CD14-positive monocyte (primary cell): ENCODE data around the gene CTNNBL1. TPM values are rescaled to one million over a fixed set of nuclear protein-coding genes. Genes with fewer than 3 reads are reported as not detected.
"Not testable (repeated sequence)": the region's sequence is repeated elsewhere in the genome, so short reads cannot be mapped to it uniquely, and the experiment has no call there.

Source experiments
- DNase-seq, 3 donors: peaks; one replicate each; pipeline ENCODE4 v3.0.0-alpha.2; 2011 to 2022
- H2AFZ ChIP-seq: 2 replicates; pipeline ENCODE4 v1.6.0; 2012; ENCODE audit warnings: mild to moderate bottlenecking, low read depth, low read length, inconsistent platforms; ENCODE audit not compliant: insufficient read depth, poor library complexity, severe bottlenecking
- H3K27ac ChIP-seq, 2 donors: 1 replicate in 1 of 2; 2 replicates in 1 of 2; pipeline ENCODE4 v1.5.1; 2012 to 2013; ENCODE audit warnings: low read length in 2 of 2, control low read depth in 1 of 2, inconsistent platforms in 1 of 2, low read depth in 1 of 2, mild to moderate bottlenecking in 1 of 2
- H3K27me3 ChIP-seq, 2 donors: one replicate each; pipeline versions ENCODE4 v1.6.0 to v1.6.1; 2011 to 2013; ENCODE audit warnings: low read length in 2 of 2; ENCODE audit not compliant: control insufficient read depth in 2 of 2, insufficient read depth in 2 of 2
- H3K36me3 ChIP-seq, 2 donors: replicated peaks in 1 of 2; 1 replicate in 1 of 2; 2 replicates in 1 of 2; pipeline versions ENCODE4 v1.5.1 to v1.6.1; 2012 to 2013; ENCODE audit warnings: low read length in 2 of 2, control low read depth in 1 of 2, inconsistent platforms in 1 of 2, mild to moderate bottlenecking in 1 of 2; ENCODE audit not compliant: insufficient read depth in 2 of 2, control insufficient read depth in 1 of 2
- H3K4me1 ChIP-seq, 2 donors: 1 replicate in 1 of 2; 2 replicates in 1 of 2; pipeline versions ENCODE4 v1.5.1 to v1.6.1; 2012 to 2013; ENCODE audit warnings: low read length in 2 of 2, control low read depth in 1 of 2, inconsistent platforms in 1 of 2, mild to moderate bottlenecking in 1 of 2, moderate library complexity in 1 of 2; ENCODE audit not compliant: insufficient read depth in 2 of 2, control insufficient read depth in 1 of 2
- H3K4me2 ChIP-seq: replicated peaks from 2 replicates; pipeline ENCODE3; 2012; ENCODE audit warnings: low read length, moderate library complexity, mild to moderate bottlenecking; ENCODE audit not compliant: poor library complexity, severe bottlenecking; ENCODE audit errors: extremely low read depth
- H3K4me3 ChIP-seq, 3 experiments: fragments of 200-600 bp in 1 of 3; sonication (generic) in 1 of 3; replicated peaks in 1 of 3; 1 replicate in 2 of 3; 2 replicates in 1 of 3; pipeline ENCODE4 v1.5.1; 2011 to 2013; ENCODE audit warnings: low read length in 3 of 3, mild to moderate bottlenecking in 3 of 3, control low read depth in 2 of 3, low read depth in 2 of 3, inconsistent platforms in 1 of 3, moderate library complexity in 1 of 3
- H3K79me2 ChIP-seq: 2 replicates; pipeline ENCODE4 v1.6.0; 2012; ENCODE audit warnings: mild to moderate bottlenecking, control low read depth, inconsistent platforms, low read length, moderate library complexity; ENCODE audit not compliant: insufficient read depth
- H3K9ac ChIP-seq: 2 replicates; pipeline ENCODE4 v1.6.0; 2017; ENCODE audit warnings: low read length, mild to moderate bottlenecking; ENCODE audit not compliant: insufficient read depth, poor library complexity, severe bottlenecking
- H3K9me3 ChIP-seq, 2 donors: replicated peaks in 1 of 2; 1 replicate in 1 of 2; 2 replicates in 1 of 2; pipeline versions ENCODE4 v1.5.1 to v1.6.1; 2012 to 2013; ENCODE audit warnings: low read length in 2 of 2, control low read depth in 1 of 2; ENCODE audit not compliant: control insufficient read depth in 1 of 2, insufficient read depth in 1 of 2
- H4K20me1 ChIP-seq: 2 replicates; pipeline ENCODE4 v1.6.0; 2012; ENCODE audit warnings: mild to moderate bottlenecking, low read length, control low read depth, moderate library complexity; ENCODE audit not compliant: insufficient read depth
- H3K27ac Mint-ChIP-seq, 7 donors: one replicate each; pipeline ENCODE4 v1.8.0; 2020; ENCODE audit warnings: mild to moderate bottlenecking in 7 of 7, mixed read lengths in 7 of 7, moderate library complexity in 6 of 7, inconsistent platforms in 2 of 7
- H3K27me3 Mint-ChIP-seq, 3 donors: one replicate each; pipeline ENCODE4 v1.8.0; 2021 to 2022; ENCODE audit warnings: low read depth in 3 of 3, mild to moderate bottlenecking in 3 of 3, mixed read lengths in 3 of 3, moderate library complexity in 3 of 3, inconsistent platforms in 1 of 3
- H3K36me3 Mint-ChIP-seq, 2 donors: one replicate each; pipeline ENCODE4 v1.8.0; 2020; ENCODE audit warnings: mixed read lengths in 2 of 2, inconsistent platforms in 1 of 2, mild to moderate bottlenecking in 1 of 2
- H3K4me1 Mint-ChIP-seq: one replicate; pipeline ENCODE4 v1.8.0; 2020; ENCODE audit warnings: mild to moderate bottlenecking, mixed read lengths
- H3K4me3 Mint-ChIP-seq, 2 donors: one replicate each; pipeline ENCODE4 v1.8.0; 2020; ENCODE audit warnings: mild to moderate bottlenecking in 2 of 2, mixed read lengths in 2 of 2, moderate library complexity in 1 of 2
- H3K9me3 Mint-ChIP-seq, 7 donors: one replicate each; pipeline ENCODE4 v1.8.0; 2020 to 2022; ENCODE audit warnings: mixed read lengths in 7 of 7, mild to moderate bottlenecking in 6 of 7, moderate library complexity in 6 of 7, inconsistent platforms in 2 of 7
- CTCF ChIP-seq: fragments of 200-600 bp; IDR thresholded peaks from one replicate; pipeline ENCODE4 v1.8.0; 2022; ENCODE audit warnings: antibody characterized with exemption, mild to moderate bottlenecking
- WGBS: methylation state at CpG from one replicate; pipeline ENCODE4 v1.1.5; 2013; ENCODE audit warnings: missing lambda C conversion rate; ENCODE audit not compliant: insufficient coverage; 5-methylcytosine and 5-hydroxymethylcytosine counted together
- intact Hi-C, 2 donors: fragments of 100-400 bp; cut with micrococcal nuclease; formaldehyde crosslinking; loops; one replicate each; pipeline versions ENCODE4 v1.15.0 to v1.15.1; 2023
- polyA plus RNA-seq, 3 donors: library from polyadenylated mRNA; depleted of rRNA in 1 of 3; unstranded in 2 of 3; stranded (reverse) in 1 of 3; fragments of 300-500 nt in 2 of 3; fragments of >200 nt in 1 of 3; fragmentation: Illumina TruSeq in 2 of 3; gene quantifications; 1 replicate in 2 of 3; 2 replicates in 1 of 3; pipeline ENCODE4 v1.2.3, GENCODE V29; 2012 to 2021

The CTNNBL1 gene
- polyA plus RNA-seq, 3 donors, result 35.5 to 83.2 (median 77.3) TPM

GRCh38 chr20:37721751-37722150 lies 27.9 kb downstream of the CTNNBL1 start:
- no peaks in the 10 kb centered on the region for H3K4me1 ChIP-seq
- H3K79me2 ChIP-seq, result peaks cover 59% of the 10 kb centered on the region
- peaks cover 55% of the 10 kb centered on the region for H4K20me1 ChIP-seq
- H3K27ac ChIP-seq, result no peak overlapping the region
- H3K27me3 ChIP-seq, result no peaks in the 10 kb centered on the region
- Mint-ChIP-seq H3K9me3 (peaks cover 3 to 17% (median 7%) of the 10 kb centered on the region in 7 donors), H3K27ac (no peak overlapping the region), H3K27me3 (no peaks in the 10 kb centered on the region), H3K4me3 (no peak overlapping the region), H3K36me3 (peaks cover 14 to 17% of the 10 kb centered on the region in 2 donors), H3K4me1 (no peaks in the 10 kb centered on the region)
- no peak overlapping the region for H2AFZ ChIP-seq
- H3K36me3 ChIP-seq, result peaks cover 0 to 18% of the 10 kb centered on the region in 2 donors
- H3K9me3 ChIP-seq, result peaks cover 3 to 9% of the 10 kb centered on the region in 2 donors
- no peak overlapping the region for H3K4me2 ChIP-seq
- no peak for DNase-seq
- no peak overlapping the region for H3K9ac ChIP-seq
- no CpG with 5 or more reads among the region's 1 CpG for WGBS
- TF ChIP-seq CTCF, result no peak
- H3K4me3 ChIP-seq, result no peak overlapping the region
- intact Hi-C loops, result no loop called here

- H3K9ac ChIP-seq, DNase-seq, H3K4me1 ChIP-seq, H3K27me3 ChIP-seq, H3K4me1 Mint-ChIP-seq, H3K27me3 Mint-ChIP-seq, H2AFZ ChIP-seq, intact Hi-C loops, H3K27ac Mint-ChIP-seq, H3K4me3 Mint-ChIP-seq, H3K4me2 ChIP-seq, H3K4me3 ChIP-seq, H3K9me3 ChIP-seq, H3K27ac ChIP-seq: not testable (repeated sequence)
- Histone ChIP-seq H3K79me2 (peaks cover 58% of the 10 kb centered on the region), H4K20me1 (peaks cover 61% of the 10 kb centered on the region), H3K36me3 (peaks cover 0 to 17% of the 10 kb centered on the region in 2 donors)
- no CpG with 5 or more reads among the region's 4 CpGs for WGBS
- Mint-ChIP-seq H3K36me3 (peaks cover 12% of the 10 kb centered on the region in 2 donors), H3K9me3 (peaks cover 3 to 17% (median 7%) of the 10 kb centered on the region in 7 donors)
Observed at GRCh38 chr20:37722312-37722711, 28.5 kb downstream of the CTNNBL1 start.
